ENCODE data around the gene FAM149A. TPM values are rescaled to one million over a fixed set of nuclear protein-coding genes. Genes with fewer than 3 reads are reported as not detected.

Gene FAM149A
- total and polyA plus RNA-seq, 10 of the 15 experiments (the other 5 are each of a cell fraction or from before 2014, with no cell fraction given), result 0.38 to 1.9 (median 0.99) TPM

DNA sequence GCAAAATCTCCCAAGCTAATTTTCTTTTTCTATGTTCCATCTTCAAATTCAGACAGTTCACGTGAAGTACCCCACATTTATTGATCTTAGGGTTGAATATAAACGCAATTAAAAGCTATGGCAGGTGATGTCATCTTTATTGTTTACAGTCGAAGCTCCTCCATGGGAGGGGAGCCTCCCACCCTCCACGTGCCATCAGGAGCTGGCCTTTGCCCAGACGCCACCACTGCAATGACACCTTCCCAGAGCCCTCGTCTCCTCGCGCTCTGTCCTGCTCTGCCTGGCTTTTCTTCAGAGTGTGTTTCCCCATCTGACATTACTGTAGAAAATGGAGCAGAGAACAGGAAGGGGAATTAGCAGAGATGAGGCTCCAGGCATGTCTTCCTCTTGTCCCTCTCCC is 68.0 kb downstream of the FAM149A start (continued):
- TF ChIP-seq, protein P1, sequence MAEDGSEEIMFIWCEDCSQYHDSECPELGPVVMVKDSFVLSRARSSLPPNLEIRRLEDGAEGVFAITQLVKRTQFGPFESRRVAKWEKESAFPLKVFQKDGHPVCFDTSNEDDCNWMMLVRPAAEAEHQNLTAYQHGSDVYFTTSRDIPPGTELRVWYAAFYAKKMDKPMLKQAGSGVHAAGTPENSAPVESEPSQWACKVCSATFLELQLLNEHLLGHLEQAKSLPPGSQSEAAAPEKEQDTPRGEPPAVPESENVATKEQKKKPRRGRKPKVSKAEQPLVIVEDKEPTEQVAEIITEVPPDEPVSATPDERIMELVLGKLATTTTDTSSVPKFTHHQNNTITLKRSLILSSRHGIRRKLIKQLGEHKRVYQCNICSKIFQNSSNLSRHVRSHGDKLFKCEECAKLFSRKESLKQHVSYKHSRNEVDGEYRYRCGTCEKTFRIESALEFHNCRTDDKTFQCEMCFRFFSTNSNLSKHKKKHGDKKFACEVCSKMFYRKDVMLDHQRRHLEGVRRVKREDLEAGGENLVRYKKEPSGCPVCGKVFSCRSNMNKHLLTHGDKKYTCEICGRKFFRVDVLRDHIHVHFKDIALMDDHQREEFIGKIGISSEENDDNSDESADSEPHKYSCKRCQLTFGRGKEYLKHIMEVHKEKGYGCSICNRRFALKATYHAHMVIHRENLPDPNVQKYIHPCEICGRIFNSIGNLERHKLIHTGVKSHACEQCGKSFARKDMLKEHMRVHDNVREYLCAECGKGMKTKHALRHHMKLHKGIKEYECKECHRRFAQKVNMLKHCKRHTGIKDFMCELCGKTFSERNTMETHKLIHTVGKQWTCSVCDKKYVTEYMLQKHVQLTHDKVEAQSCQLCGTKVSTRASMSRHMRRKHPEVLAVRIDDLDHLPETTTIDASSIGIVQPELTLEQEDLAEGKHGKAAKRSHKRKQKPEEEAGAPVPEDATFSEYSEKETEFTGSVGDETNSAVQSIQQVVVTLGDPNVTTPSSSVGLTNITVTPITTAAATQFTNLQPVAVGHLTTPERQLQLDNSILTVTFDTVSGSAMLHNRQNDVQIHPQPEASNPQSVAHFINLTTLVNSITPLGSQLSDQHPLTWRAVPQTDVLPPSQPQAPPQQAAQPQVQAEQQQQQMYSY (CRISPR knock-in tag; IDR thresholded peaks at IDR 0.05), result no peak
- no peak for TF ChIP-seq TCF3 (IDR thresholded peaks at IDR 0.05; ENCODE audit: borderline replicate concordance, insufficient read depth, low read depth, low read length)
- no peak for TF ChIP-seq MTA2 (IDR thresholded peaks at IDR 0.05; ENCODE audit: low read depth)
- no peak for TF ChIP-seq MEF2B (IDR thresholded peaks at IDR 0.05; ENCODE audit: partially characterized antibody, poor library complexity, severe bottlenecking)
- TF ChIP-seq RCOR1 (conservative IDR thresholded peaks at IDR 0.05; ENCODE audit: low read depth, low read length), result no peak
- no peak for TF ChIP-seq BMI1 (IDR thresholded peaks at IDR 0.05; ENCODE audit: borderline replicate concordance)
- no peak for TF ChIP-seq BHLHE40 (IDR thresholded peaks at IDR 0.05; ENCODE audit: borderline replicate concordance in 1 of 2, low read depth in 2 of 2, low read length in 1 of 2)
- no peak for TF ChIP-seq MYC (IDR thresholded peaks at IDR 0.05; ENCODE audit: insufficient read depth, insufficient read length, insufficient replicate concordance, low read length, severe bottlenecking)
- TF ChIP-seq RUNX3 (IDR thresholded peaks at IDR 0.05; ENCODE audit: low read length), result no peak
- TF ChIP-seq IRF3 (IDR thresholded peaks at IDR 0.05), result no peak
- TF ChIP-seq, protein P2, sequence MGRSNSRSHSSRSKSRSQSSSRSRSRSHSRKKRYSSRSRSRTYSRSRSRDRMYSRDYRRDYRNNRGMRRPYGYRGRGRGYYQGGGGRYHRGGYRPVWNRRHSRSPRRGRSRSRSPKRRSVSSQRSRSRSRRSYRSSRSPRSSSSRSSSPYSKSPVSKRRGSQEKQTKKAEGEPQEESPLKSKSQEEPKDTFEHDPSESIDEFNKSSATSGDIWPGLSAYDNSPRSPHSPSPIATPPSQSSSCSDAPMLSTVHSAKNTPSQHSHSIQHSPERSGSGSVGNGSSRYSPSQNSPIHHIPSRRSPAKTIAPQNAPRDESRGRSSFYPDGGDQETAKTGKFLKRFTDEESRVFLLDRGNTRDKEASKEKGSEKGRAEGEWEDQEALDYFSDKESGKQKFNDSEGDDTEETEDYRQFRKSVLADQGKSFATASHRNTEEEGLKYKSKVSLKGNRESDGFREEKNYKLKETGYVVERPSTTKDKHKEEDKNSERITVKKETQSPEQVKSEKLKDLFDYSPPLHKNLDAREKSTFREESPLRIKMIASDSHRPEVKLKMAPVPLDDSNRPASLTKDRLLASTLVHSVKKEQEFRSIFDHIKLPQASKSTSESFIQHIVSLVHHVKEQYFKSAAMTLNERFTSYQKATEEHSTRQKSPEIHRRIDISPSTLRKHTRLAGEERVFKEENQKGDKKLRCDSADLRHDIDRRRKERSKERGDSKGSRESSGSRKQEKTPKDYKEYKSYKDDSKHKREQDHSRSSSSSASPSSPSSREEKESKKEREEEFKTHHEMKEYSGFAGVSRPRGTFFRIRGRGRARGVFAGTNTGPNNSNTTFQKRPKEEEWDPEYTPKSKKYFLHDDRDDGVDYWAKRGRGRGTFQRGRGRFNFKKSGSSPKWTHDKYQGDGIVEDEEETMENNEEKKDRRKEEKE (IDR thresholded peaks at IDR 0.05), result no peak
- no peak for TF ChIP-seq SUPT20H (IDR thresholded peaks at IDR 0.05; ENCODE audit: borderline replicate concordance, control insufficient read depth, low read depth, low read length)
- no peak for TF ChIP-seq USF2 (IDR thresholded peaks at IDR 0.05; ENCODE audit: borderline replicate concordance, low read depth, low read length)

Data from GM12878 (cell line).